NCI-H2196 treated with DMSO at 0.1 percent for 48 hours (cell line): ENCODE measurements around the gene ZFHX3.

Source experiments
- DNase-seq: peaks from one replicate; lab custom pipeline; 2025; ENCODE audit not compliant: unreplicated experiment; lab: John Stamatoyannopoulos, UW

ZFHX3 gene

DNA sequence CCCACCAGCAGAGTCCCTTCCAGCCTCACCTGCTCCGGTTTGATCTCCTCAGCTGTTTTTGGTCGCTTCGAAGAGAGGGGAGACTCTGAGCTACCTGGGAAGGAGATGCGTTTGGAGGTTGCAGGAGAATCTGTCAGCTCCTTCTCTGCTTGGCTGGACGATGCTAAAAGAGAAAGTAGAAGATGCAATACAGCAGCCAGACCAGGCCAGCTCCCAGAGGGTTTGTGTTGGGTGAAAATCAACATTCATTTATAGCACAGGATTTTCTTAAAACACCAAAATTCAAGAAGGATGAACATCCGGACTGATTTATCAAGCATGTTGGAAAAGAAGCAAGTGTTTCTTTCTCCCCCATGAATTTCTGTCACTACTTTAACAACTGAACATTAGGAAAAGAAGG lies 236.1 kb downstream of the ZFHX3 start:
- no peak for DNase-seq

DNA sequence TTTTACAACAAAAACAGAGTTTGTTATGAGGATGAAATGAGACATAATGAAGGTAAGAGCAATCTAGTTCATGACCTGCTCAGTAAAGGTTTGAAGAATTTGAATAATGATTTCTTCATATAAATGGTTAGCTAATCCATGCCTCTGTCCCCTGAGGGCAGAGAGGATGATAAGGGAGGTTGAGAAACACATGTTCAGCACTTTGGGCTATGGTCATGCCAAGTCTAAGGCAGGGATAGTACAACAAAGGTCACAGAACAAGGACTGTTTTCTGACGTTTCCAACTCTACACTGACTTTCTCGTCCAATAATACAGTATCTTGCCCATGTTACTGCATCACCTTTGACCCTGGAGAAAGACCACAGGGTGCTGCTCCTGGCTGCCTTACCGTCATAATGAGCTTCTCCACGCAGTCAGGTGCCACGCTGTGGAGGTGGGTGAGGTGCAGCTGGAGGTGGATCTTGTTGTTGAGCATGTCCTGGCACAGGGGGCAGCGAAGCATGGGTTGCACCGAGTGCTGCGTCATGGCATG lies 236.7 kb downstream of the ZFHX3 start:
- DNase-seq: no peak

DNA sequence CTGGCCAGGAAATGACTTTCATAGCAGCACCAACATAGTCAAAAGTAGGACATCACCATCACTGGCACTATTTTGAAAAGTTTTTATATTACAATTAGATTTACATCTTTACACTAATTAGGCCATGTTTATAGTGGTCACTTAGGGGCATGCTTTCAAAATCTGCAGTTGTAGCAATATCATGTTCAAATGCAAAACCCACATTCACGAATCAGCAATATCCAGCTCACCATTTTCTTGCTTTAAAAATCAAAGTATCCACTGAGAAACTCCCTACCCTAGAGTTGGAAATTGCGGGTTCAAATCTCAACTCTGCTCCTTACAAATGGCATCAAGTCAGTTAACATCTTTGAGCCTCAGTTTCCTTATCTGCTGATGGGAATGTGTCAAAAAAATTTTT lies 237.4 kb downstream of the ZFHX3 start:
- DNase-seq: no peak

DNA sequence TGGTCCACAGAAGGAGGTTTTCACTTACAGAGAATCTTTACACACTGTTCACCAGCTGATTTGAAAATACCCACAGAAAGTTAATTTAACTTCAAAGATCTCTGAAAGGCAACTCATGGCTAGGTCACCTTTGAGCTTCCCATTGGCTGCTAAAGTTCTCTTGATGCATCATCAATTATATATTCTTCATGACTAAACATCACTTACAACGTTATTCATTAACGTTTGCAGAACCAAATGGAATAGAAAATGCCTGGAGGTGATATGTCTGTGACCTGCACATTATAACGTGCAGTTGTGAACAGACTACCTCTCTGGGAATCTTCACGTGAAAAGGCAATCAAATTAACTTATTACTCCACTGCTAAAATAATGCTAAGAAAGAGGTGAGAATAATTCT lies 238.5 kb downstream of the ZFHX3 start:
- DNase-seq: no peak

DNA sequence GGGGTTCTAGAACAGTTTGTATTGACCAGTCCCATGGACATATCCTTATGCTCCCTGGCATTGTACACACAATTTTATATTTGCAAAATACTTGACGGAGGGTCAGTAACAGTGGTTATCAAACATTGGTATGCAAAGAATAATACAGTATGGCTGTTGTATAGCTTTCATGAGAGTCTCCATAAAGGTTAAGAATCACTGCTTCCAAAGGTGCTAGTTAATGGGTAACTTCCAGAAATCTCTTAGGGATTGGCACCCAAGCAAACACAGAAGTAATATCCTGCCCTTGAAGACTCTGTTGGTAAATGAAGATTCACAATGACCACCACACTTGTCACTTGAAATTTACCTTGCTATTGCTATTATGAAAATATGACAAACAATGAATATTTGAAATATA lies 239.2 kb downstream of the ZFHX3 start:
- DNase-seq: no peak

DNA sequence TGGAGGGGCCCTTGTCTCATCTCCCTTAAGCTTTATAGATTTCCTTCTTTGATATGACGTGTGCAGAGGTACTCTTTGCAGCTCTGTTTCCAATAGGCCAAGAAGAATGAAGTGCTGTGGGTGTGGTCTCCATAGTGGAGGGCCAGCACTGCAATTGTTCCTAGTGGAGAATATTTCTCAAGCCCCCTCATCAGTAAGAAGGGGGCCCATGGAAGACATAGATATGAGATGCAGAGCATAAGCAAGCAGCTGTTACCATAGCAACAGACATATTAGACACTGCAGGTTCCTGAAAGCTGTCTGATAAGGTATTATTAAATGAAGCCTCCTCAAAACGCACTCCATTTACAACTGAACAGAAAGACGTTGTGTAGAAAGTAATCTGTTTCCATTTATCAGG lies 240.7 kb downstream of the ZFHX3 start:
- no peak for DNase-seq

DNA sequence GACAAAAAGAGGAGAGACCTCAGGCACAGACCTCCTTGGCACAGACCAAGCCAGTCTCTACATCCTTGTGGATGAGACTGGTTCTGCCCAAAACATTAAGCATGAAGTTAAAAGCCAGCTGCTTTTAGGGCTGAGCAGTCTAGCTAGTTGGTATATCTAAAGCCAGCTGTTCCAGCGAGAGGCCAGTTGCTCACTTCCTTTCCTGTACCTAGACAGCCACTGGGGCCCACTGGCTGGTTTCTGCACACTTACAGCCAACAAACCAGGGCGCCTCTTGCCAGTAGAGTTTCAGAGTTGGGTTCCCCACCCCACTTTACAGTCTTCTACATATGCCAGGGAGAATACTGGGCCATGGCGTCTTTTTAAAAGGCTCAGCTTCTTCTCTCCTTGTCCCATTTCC lies 242.4 kb downstream of the ZFHX3 start:
- DNase-seq: no peak

DNA sequence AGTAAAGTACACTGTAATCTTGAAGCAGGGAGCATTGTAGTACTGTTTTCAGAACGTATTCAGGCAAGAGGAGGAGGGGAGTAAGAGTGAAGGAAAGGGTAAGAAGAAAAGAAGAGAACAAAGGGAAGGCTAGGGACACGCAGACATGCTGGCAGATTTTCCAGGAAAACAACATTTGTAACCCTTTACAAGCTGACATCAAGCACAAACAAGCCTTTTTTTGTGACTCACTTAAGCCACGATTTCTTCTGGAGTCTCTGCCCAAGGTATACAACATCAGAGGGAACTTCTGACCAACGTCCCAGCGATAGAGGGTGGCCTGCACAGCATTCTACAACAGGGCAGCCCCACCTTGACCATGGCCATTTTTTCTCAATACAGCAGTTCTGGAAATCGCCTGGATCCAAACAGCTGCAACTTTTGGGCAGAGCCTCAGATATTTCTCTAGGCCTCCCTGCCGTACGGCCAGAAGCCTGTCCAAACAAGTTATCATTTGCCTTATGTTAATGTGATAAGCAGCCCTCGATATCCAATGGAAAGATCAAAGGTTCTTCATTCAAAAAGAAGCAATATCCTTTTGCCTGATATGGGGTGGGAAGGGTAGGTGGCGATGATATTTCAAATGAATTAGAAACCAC lies 247.3 kb downstream of the ZFHX3 start:
- DNase-seq: no peak

DNA sequence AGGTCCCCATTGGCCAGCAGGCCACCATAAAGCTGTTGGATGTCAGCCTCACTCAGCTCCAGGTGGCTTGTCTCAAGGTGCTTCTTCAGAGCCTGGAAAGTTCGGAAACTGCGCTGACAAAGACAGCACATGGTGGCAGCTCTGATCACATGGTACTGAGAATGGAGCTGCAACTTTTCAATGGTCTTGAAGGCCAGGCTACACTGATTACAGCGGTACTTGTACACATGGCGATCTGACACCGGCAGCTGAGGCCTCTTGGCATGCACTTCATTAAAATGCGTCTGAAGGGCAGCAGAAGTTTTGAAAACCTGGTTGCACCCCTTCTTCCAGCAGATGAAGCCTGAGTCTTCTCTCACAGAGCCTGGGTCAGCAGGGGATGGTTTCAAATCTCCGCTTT lies 249.7 kb downstream of the ZFHX3 start:
- no peak for DNase-seq

DNA sequence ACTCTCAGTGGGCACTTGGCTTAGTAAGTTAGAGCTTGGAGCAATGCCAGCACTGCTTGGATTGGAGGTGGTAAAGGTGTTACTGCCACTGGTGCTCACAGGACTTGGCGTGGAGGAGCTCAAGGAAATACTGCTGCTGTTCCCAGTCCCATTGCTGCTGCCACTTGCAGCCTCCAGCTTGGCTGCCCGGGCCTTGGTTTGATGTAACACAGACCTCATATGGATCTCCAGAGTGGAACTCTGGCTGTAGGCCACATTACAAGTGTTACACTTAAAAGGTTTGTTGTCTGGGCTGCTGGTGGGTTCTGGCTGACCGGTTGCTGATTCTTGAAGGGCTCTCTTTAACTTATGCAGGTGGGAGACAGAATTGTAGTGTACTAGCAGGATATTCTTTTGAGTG lies 250.3 kb downstream of the ZFHX3 start:
- no peak for DNase-seq

DNA sequence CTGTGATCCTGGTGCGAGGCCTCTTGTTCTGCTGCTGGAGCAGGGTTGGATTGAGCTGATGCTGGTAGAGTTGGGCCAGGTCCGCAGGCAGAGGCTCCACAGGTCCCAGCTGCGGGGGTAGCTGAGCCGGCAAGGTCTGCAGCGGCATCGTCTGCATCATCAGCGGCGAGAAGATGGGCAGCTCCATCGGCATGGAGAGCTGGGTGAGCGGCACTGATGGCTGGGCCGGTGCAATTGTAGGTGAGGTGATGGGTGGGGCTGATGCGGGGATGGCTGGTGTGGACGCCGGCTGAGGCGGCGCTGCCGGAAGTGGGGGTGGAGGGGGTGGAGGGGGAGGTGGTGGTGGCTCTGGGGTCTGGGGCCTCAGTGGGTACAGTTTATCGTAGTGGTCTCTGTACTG lies 251.7 kb downstream of the ZFHX3 start:
- DNase-seq: no peak

DNA sequence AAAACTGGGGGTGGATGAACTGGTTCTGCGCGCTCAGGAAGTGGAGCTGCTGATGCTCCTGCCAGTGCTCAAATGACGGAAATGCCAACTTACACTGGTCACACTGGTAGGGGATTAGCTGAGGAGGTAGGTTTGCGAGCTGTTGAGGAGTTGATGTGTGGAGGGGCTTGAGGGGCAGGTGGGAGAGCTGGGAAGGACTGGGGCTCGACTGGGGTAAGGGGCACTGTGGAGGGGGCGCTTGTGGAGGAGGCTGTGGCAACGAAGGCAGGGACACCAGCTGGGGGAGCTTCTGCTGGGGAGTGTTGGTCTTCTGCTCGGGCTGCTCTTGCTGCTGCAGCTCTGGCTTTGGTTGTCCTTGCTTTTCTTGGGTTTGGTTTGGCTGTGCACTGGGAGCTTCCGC lies 252.9 kb downstream of the ZFHX3 start:
- DNase-seq: no peak

DNA sequence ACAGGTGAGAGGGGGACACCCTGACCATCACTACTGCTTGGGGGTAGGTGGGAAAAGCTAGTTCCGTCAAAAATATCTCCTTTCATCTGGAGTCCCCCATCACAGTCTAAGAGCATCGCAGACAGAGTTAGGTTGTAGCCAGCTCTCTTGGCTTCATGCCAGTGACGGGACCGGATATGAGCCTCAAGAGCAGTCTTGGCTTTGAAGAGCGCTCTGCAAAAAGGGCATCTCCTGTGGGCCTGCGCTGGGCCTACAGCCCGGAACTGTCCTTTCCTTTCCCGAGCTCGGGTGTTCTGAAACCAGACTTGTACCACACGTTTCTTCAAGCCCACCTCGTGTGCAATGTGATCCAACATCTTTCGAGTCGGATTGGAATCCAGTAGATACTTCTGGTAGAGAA lies 253.6 kb downstream of the ZFHX3 start:
- no peak for DNase-seq

DNA sequence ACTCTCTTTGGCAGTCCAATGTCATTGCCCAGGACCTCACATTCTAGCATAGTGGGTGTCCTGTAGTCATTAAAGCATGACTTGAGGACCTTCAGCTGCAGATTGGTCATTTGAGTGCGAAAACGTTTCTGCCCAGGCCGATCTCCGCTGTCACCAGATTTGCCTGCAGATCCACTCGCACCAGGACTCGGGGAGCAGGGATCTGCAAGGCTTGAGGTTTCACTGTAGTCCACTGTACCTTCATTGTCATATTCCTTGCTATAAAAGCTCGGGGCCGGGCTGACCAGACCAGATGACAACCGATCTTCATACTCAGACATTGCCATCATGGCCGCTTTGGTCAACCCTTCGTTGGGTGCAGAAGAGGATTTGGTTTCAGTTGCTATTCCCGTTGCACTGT lies 254.2 kb downstream of the ZFHX3 start:
- no peak for DNase-seq

DNA sequence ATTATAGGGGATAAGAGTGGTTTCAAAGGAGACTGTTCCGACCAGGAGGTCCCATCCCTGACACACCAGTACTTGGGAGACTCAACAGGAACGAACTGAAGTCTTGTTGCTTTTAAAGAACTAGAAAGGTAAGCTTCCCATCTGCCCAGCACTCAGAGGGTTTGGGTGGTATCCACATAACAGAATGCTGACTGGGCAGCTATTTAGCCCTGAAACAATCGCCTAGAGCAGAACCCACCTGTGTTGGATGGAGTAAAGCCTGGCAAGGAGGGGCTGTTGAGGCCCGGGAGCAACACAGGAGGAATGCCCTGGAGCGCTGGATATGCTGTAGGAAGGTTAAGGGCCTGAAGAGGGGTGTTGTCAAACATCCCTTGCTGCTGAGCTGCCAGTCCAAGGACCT lies 254.9 kb downstream of the ZFHX3 start:
- no peak for DNase-seq

DNA sequence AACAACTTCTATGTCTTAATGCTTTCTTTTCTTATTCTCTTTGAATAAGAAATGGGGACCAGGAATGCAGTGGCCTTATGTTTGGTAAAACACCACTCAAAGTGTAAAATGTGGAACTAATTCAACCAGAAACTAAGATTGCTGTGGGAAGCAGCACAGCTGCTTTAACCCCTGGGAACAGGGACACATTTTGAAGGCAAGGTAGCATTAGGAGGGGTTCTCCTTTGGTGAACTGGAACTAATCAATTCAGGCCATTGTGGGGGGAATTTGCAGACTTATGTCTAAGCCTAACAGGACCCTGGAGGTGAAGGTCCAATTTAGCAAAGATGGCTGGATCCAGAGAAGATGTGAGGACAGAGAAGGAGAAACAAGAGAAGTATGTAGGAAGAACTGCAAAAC lies 256.1 kb downstream of the ZFHX3 start:
- no peak for DNase-seq

DNA sequence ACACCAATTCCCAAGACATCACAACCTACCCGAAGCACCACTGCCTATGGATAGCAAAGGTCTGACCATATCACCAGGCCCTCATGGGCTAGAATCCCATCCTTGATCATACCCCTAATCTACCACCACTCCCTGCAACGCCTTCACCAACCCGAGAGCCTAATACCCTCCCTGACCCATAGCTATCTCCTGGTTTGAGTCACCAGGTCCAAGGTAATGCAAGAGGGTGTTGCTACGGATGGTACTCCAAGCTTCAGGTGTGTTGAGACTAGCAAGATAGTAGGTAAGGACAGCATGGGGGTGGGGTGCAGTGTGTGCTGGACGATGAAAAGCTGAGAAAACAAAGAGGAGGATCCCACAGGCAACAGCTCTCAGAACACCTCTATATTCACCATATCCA lies 258.0 kb downstream of the ZFHX3 start:
- no peak for DNase-seq

DNA sequence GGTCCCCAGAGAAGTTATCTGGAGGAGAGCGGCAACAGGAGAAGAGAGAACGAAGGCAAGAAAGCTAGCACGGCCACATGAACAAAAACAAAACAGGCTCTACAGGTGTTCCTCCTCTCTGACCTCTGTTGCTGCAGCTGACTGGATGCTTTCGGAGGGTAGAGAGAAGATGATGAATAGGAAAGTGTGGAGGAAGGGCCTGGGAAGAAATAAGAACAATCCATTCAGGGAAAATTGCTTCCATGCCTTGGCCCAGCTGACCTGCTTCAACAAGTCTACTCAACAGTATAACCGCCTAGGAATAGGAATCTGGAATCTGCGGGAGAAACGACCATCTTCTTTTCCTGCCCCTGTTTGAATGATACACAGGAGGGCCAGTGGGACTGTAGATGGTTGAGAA lies 258.5 kb downstream of the ZFHX3 start:
- no peak for DNase-seq

DNA sequence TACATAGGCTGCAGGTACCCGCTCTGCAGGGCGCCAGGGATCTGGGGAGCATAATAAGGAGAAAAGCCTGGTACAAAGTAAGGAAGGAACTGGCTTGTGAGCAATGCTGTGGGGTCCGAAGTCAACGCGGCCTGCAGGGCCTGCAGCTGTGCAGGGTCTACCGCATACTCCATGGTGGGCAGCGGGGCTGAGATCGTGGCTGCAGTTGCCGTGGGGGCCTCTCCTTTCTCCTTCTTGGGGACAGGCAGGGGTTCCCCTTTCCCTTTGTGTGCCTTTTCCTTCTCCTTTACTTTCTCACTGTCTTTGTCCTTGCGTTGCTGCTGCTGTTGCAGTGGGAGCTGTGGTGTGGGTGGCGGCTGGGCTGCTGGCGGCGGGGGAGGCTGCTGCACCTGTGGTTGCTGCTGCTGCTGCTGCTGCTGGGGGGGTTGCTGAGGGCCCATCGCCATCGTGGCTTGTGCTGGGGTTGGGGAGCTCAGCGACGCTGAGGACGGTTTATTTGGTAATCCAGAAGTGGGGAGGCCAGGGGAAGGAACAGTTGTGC lies 259.6 kb downstream of the ZFHX3 start:
- no peak for DNase-seq

DNA sequence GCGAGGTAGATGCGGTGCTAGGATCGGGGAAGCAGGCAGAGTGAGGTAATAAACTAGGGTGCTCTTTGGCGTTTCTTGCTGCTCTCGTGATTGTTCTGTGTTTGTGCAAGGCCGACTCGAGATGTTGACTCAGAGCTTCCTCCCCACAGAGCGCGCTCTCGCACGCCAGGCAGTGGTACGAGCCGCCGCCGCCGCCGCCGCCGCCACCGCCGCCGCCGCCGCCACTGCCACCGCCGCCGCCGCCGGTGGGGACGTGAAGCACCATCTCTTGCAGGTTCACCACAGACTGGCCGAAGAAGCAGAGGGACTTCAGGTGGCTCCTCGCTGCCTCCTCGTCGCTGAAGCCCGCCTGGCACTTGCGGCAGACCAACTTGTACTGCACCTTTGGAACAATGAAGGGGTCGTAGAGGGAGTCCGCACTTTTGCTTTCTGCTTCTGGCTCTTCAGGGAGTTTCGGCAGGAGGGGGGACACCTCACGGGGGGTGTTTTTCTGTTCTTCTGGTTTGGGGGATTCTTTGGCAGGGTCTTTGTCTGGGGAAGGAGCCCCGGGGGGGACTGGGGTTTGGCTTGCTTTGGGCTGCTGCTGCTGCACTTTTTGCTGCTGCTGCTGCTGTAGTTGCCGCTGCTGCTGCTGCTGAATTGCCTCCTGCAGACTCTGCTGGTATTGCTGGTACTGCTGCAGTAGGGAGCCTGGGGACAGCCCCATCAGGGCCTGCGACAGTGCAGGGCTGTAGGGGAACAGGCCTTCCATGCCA lies 260.2 kb downstream of the ZFHX3 start:
- no peak for DNase-seq

DNA sequence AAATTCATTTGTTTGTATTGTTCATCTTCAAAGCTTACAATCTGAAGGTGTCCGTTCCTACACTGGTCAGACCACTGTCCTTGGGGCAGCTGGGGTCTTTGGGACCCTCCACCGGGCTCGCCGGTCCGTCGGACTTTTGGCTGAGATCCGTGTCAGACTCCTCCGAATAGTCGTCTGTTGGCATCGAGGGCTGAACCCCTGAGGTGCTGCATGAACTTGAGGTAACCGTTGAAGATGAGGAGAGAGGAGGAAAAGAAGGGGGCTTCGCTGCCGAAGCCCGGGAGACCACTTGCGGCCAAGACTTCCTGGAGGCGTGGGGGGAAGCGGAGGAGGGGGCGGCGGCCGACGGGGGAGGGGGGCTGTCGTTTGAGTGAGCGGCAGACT lies 260.8 kb downstream of the ZFHX3 start:
- DNase-seq: no peak

DNA sequence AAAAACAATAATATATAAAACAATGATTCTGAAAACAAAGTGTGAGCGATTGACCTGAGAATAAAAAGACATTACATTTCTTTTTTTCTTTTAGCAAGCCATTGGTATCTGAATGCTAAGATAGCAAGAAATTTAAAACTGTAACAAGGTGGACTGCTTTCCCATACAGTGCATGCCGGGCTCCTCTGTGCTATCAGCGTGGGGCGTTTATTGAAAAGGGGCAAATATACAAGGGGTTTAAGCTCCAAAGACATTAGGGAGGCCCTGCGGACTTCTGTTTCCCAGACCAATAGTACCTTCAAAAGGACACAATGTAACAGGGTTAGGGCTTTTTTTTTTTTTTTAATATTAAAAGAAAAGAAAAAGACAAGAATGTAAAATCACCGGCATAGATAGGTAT lies 261.3 kb downstream of the ZFHX3 start:
- DNase-seq: no peak

DNA sequence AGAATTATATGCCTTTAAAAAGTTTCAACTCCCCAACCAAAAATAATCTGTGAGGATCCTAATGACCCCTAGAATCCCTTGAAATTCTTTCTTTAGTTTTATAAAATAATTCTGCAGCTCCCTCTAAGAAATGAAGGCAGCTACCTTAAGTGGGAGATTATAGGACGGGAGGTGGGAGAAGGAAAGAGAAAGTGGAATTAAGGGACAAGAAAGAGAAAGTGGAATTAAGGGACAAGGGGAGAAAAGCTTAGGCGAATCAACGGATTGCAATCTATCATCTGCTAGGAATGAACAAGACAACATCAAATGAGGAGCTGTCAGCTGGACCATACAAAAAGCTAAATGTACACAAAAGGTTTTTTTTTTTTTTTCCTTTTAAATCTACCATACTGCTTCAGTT lies 262.0 kb downstream of the ZFHX3 start:
- DNase-seq: no peak
